IMR-90 (cell line): ENCODE results near the gene WASHC2C. TPM values are rescaled to one million over a fixed set of nuclear protein-coding genes. Genes with fewer than 3 reads are reported as not detected.
A peak's percentile ranks its signal among the peaks of the same experiment; 100 is the strongest.
"Not testable (repeated sequence)": the region's sequence is repeated elsewhere in the genome, so short reads cannot be mapped to it uniquely, and the experiment has no call there.

ENCODE experiments used
- ATAC-seq: fragments of 200-7000 bp; cut with Tn5 transposase; 2 replicates; pipeline ENCODE4 v1.9.1; 2020; ENCODE audit warnings: low read depth, mild to moderate bottlenecking, moderate library complexity
- BruUV-seq: library from RNA; stranded (reverse); fragments of 400-500 nt; replicated peaks from 2 replicates; lab custom pipeline; 2021; lab: Mats Ljungman, UMichigan
- CTCF ChIA-PET: fragments of 300-600 bp; formaldehyde crosslinking; extraction: SDS; loops from one replicate; lab custom pipeline; 2021; ENCODE audit warnings: antibody characterized with exemption; lab: Yijun Ruan, JAX
- POLR2A ChIA-PET: fragments of 300-600 bp; sonication (Branson Sonifier 250); formaldehyde crosslinking; loops from one replicate; lab custom pipeline; 2022; ENCODE audit warnings: antibody characterized with exemption; ENCODE audit not compliant: unreplicated experiment; lab: Charles Lee
- DNase-seq: peaks from one replicate; pipeline ENCODE4 v3.0.0; 2013
- H2AFZ ChIP-seq: replicated peaks from 2 replicates; pipeline ENCODE3; 2013; ENCODE audit warnings: low read length, mild to moderate bottlenecking; ENCODE audit not compliant: poor library complexity
- H2AK5ac ChIP-seq: 2 replicates; pipeline ENCODE4 v1.6.1; 2013; ENCODE audit warnings: low read depth, low read length, inconsistent platforms
- H2AK9ac ChIP-seq: replicated peaks from 2 replicates; pipeline ENCODE3; 2013; ENCODE audit warnings: mild to moderate bottlenecking, low read depth, low read length, moderate library complexity; ENCODE audit not compliant: poor library complexity
- H2BK120ac ChIP-seq: 2 replicates; pipeline ENCODE4 v1.6.1; 2013; ENCODE audit warnings: low read depth, low read length, inconsistent platforms
- H2BK15ac ChIP-seq: 3 replicates; pipeline ENCODE4 v1.6.1; 2013; ENCODE audit warnings: low read depth, low read length, inconsistent platforms
- H2BK20ac ChIP-seq: 2 replicates; pipeline ENCODE4 v1.6.1; 2013; ENCODE audit warnings: low read depth, mild to moderate bottlenecking, inconsistent platforms, low read length, moderate library complexity
- H2BK5ac ChIP-seq: 2 replicates; pipeline ENCODE4 v1.6.1; 2013; ENCODE audit warnings: mild to moderate bottlenecking, low read depth, low read length, inconsistent platforms; ENCODE audit not compliant: poor library complexity, severe bottlenecking
- H3K14ac ChIP-seq: replicated peaks from 2 replicates; pipeline ENCODE4 v1.6.1; 2013; ENCODE audit warnings: low read depth, low read length, inconsistent platforms
- H3K18ac ChIP-seq: 2 replicates; pipeline ENCODE4 v1.6.1; 2013; ENCODE audit warnings: low read depth, low read length, control low read depth
- H3K23ac ChIP-seq: 2 replicates; pipeline ENCODE4 v1.6.1; 2013; ENCODE audit warnings: low read depth, low read length, inconsistent platforms
- H3K27ac ChIP-seq: 2 replicates; pipeline ENCODE4 v1.5.1; 2013; ENCODE audit warnings: mild to moderate bottlenecking, control low read depth, low read length; ENCODE audit not compliant: insufficient read depth
- H3K27me3 ChIP-seq: 2 replicates; pipeline ENCODE4 v1.6.1; 2013; ENCODE audit warnings: low read length; ENCODE audit not compliant: control insufficient read depth, insufficient read depth
- H3K36me3 ChIP-seq: 2 replicates; pipeline ENCODE4 v1.6.1; 2013; ENCODE audit warnings: low read length, mixed read lengths; ENCODE audit not compliant: control insufficient read depth, insufficient read depth
- H3K4ac ChIP-seq: 2 replicates; pipeline ENCODE4 v1.6.1; 2013; ENCODE audit warnings: low read depth, low read length, inconsistent platforms
- H3K4me1 ChIP-seq: 2 replicates; pipeline ENCODE4 v1.6.1; 2013; ENCODE audit warnings: low read length, mixed read lengths; ENCODE audit not compliant: control insufficient read depth, insufficient read depth
- H3K4me2 ChIP-seq: 2 replicates; pipeline ENCODE4 v1.6.1; 2013; ENCODE audit warnings: low read depth, mild to moderate bottlenecking, control low read depth, low read length, moderate library complexity
- H3K4me3 ChIP-seq: 2 replicates; pipeline ENCODE4 v1.5.1; 2013; ENCODE audit warnings: low read depth, mild to moderate bottlenecking, control low read depth, low read length, moderate library complexity; ENCODE audit not compliant: insufficient read depth
- H3K56ac ChIP-seq: 2 replicates; pipeline ENCODE4 v1.6.1; 2013; ENCODE audit warnings: low read length, inconsistent platforms; ENCODE audit not compliant: insufficient read depth; ENCODE audit errors: extremely low read depth
- H3K79me1 ChIP-seq, 2 experiments: 2 replicates each; pipeline ENCODE4 v1.6.1; 2013; ENCODE audit warnings: low read length in 2 of 2, inconsistent platforms in 1 of 2, low read depth in 1 of 2
- H3K9ac ChIP-seq: 2 replicates; pipeline ENCODE4 v1.6.1; 2013; ENCODE audit warnings: low read depth, low read length, control low read depth
- H3K9me1 ChIP-seq: 2 replicates; pipeline ENCODE4 v1.6.1; 2013; ENCODE audit warnings: low read length, inconsistent platforms; ENCODE audit not compliant: insufficient read depth
- H3K9me3 ChIP-seq: 2 replicates; pipeline ENCODE4 v1.6.1; 2013; ENCODE audit warnings: low read length; ENCODE audit not compliant: control insufficient read depth, insufficient read depth
- H4K20me1 ChIP-seq: 2 replicates; pipeline ENCODE4 v1.6.1; 2013; ENCODE audit warnings: low read length, inconsistent platforms; ENCODE audit not compliant: insufficient read depth
- H4K5ac ChIP-seq: 2 replicates; pipeline ENCODE4 v1.6.1; 2013; ENCODE audit warnings: mild to moderate bottlenecking, low read depth, low read length, control low read depth
- H4K8ac ChIP-seq, 2 experiments: 2 replicates each; pipeline ENCODE4 v1.6.1; 2013; ENCODE audit warnings: low read depth in 2 of 2, low read length in 2 of 2, control low read depth in 1 of 2, inconsistent platforms in 1 of 2
- H4K91ac ChIP-seq: 2 replicates; pipeline ENCODE4 v1.6.1; 2013; ENCODE audit warnings: low read depth, low read length, inconsistent platforms; ENCODE audit not compliant: insufficient read depth
- WGBS, 2 experiments: methylation state at CpG; one replicate each; pipeline versions ENCODE4 v1.1.5 to v1.1.7; 2013; ENCODE audit warnings: missing lambda C conversion rate in 2 of 2; ENCODE audit not compliant: insufficient read length in 1 of 2; ENCODE audit errors: extremely low coverage in 2 of 2; 5-methylcytosine and 5-hydroxymethylcytosine counted together
- dilution Hi-C: fragments of 300-500 bp; cut with HindIII; formaldehyde crosslinking; loops from one replicate; pipeline ENCODE4 v1.14.3; 2018; ENCODE audit warnings: low sequenced_read_pairs; ENCODE audit not compliant: unreplicated experiment
- in situ Hi-C: fragments of 300-500 bp; cut with MboI; formaldehyde crosslinking; loops from 3 replicates; pipeline ENCODE4 v1.14.3; 2019; ENCODE audit warnings: low sequenced_read_pairs, inconsistent platforms, mixed read lengths
- intact Hi-C: fragments of 100-400 bp; cut with micrococcal nuclease; formaldehyde crosslinking; loops from 2 replicates; pipeline ENCODE4 v1.10.0; 2022
- polyA plus RNA-seq, 3 experiments: library from polyadenylated mRNA; depleted of rRNA; stranded (reverse); fragments of >200 nt; gene quantifications; 2 replicates each; pipeline ENCODE4 v1.2.3, GENCODE V29; 2012; ENCODE audit warnings: low replicate concordance in 1 of 3
- total RNA-seq: library from RNA; depleted of rRNA; stranded (reverse); fragments of >200 nt; gene quantifications from 2 replicates; pipeline ENCODE4 v1.2.3, GENCODE V29; 2012

WASHC2C gene
- total and polyA plus RNA-seq, 2 of the 4 experiments (the other 2 are of a cell fraction) = 22.2 to 27.2 TPM

GRCh38 chr10:45814146-45814545 lies 87.1 kb downstream of the WASHC2C start:
- H2BK20ac ChIP-seq, H3K79me1 ChIP-seq, H4K5ac ChIP-seq, intact Hi-C loops, H3K4me1 ChIP-seq, H2BK120ac ChIP-seq, H3K14ac ChIP-seq, H2BK5ac ChIP-seq, dilution Hi-C loops, H3K4me3 ChIP-seq, H3K56ac ChIP-seq, H4K91ac ChIP-seq, H3K27me3 ChIP-seq, H3K36me3 ChIP-seq, H2BK15ac ChIP-seq, H3K27ac ChIP-seq, BruUV-seq, ATAC-seq, H2AFZ ChIP-seq, H4K20me1 ChIP-seq, H3K9ac ChIP-seq, H3K4ac ChIP-seq, H3K9me1 ChIP-seq, H3K23ac ChIP-seq, H3K4me2 ChIP-seq, CTCF ChIA-PET, in situ Hi-C loops, H2AK5ac ChIP-seq, POLR2A ChIA-PET, H3K18ac ChIP-seq, H3K9me3 ChIP-seq, H4K8ac ChIP-seq, H2AK9ac ChIP-seq: not testable (repeated sequence)
- peak; percentile 59 for DNase-seq
- 86% methylated on average over 2 of the region's 4 CpGs; no CpG with 5 or more reads in 1 of the 2 experiments for WGBS, 2 experiments
